ENCODE results near the gene ZDHHC24. TPM values are rescaled to one million over a fixed set of nuclear protein-coding genes. Genes with fewer than 3 reads are reported as not detected.
"Not testable (repeated sequence)": the region's sequence is repeated elsewhere in the genome, so short reads cannot be mapped to it uniquely, and the experiment has no call there.

The ZDHHC24 gene
- total and polyA plus RNA-seq, 4 donors: 6.3 to 13.2 (median 8.0) TPM

GRCh38 chr11:66540598-66540997 lies 5.2 kb downstream of the ZDHHC24 start:
- H3K27ac ChIP-seq (ENCODE audit: low read depth, low read length); H3K27me3 ChIP-seq (ENCODE audit: control insufficient read depth, insufficient read depth, low read length); DNase-seq (ENCODE audit: low read depth in 4 of 6, low spot score in 6 of 6); H3K4me3 ChIP-seq (ENCODE audit: low read depth, low read length); H3K9me3 ChIP-seq (ENCODE audit: control insufficient read depth, insufficient read depth, low read length): not testable (repeated sequence)
- Histone ChIP-seq H3K4me1 (ENCODE audit: control insufficient read depth, insufficient read depth, low read length) (peaks cover 22% of the 10 kb centered on the region), H3K36me3 (ENCODE audit: control insufficient read depth, insufficient read depth, low read length) (peaks cover 69% of the 10 kb centered on the region)
- 92% methylated on average over 3 of the region's 8 CpGs for WGBS (ENCODE audit: insufficient coverage)

GRCh38 chr11:66539870-66540213 lies 6.0 kb downstream of the ZDHHC24 start:
- H3K4me3 ChIP-seq (ENCODE audit: low read depth, low read length): no peak overlapping the region
- no peak overlapping the region for H3K27ac ChIP-seq (ENCODE audit: low read depth, low read length)
- no peaks in the 10 kb centered on the region for H3K27me3 ChIP-seq (ENCODE audit: control insufficient read depth, insufficient read depth, low read length)
- peaks cover 15% of the 10 kb centered on the region for H3K4me1 ChIP-seq (ENCODE audit: control insufficient read depth, insufficient read depth, low read length)
- H3K36me3 ChIP-seq (ENCODE audit: control insufficient read depth, insufficient read depth, low read length): peaks cover 75% of the 10 kb centered on the region
- no peaks in the 10 kb centered on the region for H3K9me3 ChIP-seq (ENCODE audit: control insufficient read depth, insufficient read depth, low read length)
- DNase-seq (ENCODE audit: low read depth in 4 of 6, low spot score in 6 of 6): no peak
- 84% methylated on average over 10 of the region's 10 CpGs for WGBS (ENCODE audit: insufficient coverage)

- H3K4me3 ChIP-seq (ENCODE audit: low read depth, low read length): no peak overlapping the region
- peaks cover 14% of the 10 kb centered on the region for H3K4me1 ChIP-seq (ENCODE audit: control insufficient read depth, insufficient read depth, low read length)
- H3K27ac ChIP-seq (ENCODE audit: low read depth, low read length): no peak overlapping the region
- 70% methylated on average over 11 of the region's 16 CpGs for WGBS (ENCODE audit: insufficient coverage)
- H3K27me3 ChIP-seq (ENCODE audit: control insufficient read depth, insufficient read depth, low read length): no peaks in the 10 kb centered on the region
- H3K36me3 ChIP-seq (ENCODE audit: control insufficient read depth, insufficient read depth, low read length): peaks cover 79% of the 10 kb centered on the region
- no peaks in the 10 kb centered on the region for H3K9me3 ChIP-seq (ENCODE audit: control insufficient read depth, insufficient read depth, low read length)
- no peak for DNase-seq (ENCODE audit: low read depth in 4 of 6, low spot score in 6 of 6)
Measured at GRCh38 chr11:66539170-66539869, 6.5 kb downstream of the ZDHHC24 start.

GRCh38 chr11:66532784-66533183 lies 13.1 kb downstream of the ZDHHC24 start:
- Histone ChIP-seq H3K4me3 (ENCODE audit: low read depth, low read length) (no peak overlapping the region), H3K27me3 (ENCODE audit: control insufficient read depth, insufficient read depth, low read length) (no peaks in the 10 kb centered on the region), H3K36me3 (ENCODE audit: control insufficient read depth, insufficient read depth, low read length) (peaks cover 80% of the 10 kb centered on the region), H3K4me1 (ENCODE audit: control insufficient read depth, insufficient read depth, low read length) (no peaks in the 10 kb centered on the region), H3K9me3 (ENCODE audit: control insufficient read depth, insufficient read depth, low read length) (no peaks in the 10 kb centered on the region), H3K27ac (ENCODE audit: low read depth, low read length) (no peak overlapping the region)
- WGBS (ENCODE audit: insufficient coverage): 90% methylated on average over 2 of the region's 6 CpGs
- DNase-seq (ENCODE audit: low read depth in 4 of 6, low spot score in 6 of 6): no peak

- H3K36me3 ChIP-seq (ENCODE audit: control insufficient read depth, insufficient read depth, low read length): peaks cover 75% of the 10 kb centered on the region
- DNase-seq (ENCODE audit: low read depth in 4 of 6, low spot score in 6 of 6): no peak
- H3K27me3 ChIP-seq (ENCODE audit: control insufficient read depth, insufficient read depth, low read length): no peaks in the 10 kb centered on the region
- WGBS (ENCODE audit: insufficient coverage): 85% methylated on average over 11 of the region's 11 CpGs
- H3K27ac ChIP-seq (ENCODE audit: low read depth, low read length): no peak overlapping the region
- no peaks in the 10 kb centered on the region for H3K4me1 ChIP-seq (ENCODE audit: control insufficient read depth, insufficient read depth, low read length)
- no peak overlapping the region for H3K4me3 ChIP-seq (ENCODE audit: low read depth, low read length)
- H3K9me3 ChIP-seq (ENCODE audit: control insufficient read depth, insufficient read depth, low read length): no peaks in the 10 kb centered on the region
Measured at GRCh38 chr11:66531841-66532240, 14.0 kb downstream of the ZDHHC24 start.

GRCh38 chr11:66530927-66531709 lies 14.7 kb downstream of the ZDHHC24 start:
- Histone ChIP-seq H3K27ac (ENCODE audit: low read depth, low read length) (no peak overlapping the region), H3K27me3 (ENCODE audit: control insufficient read depth, insufficient read depth, low read length) (no peaks in the 10 kb centered on the region), H3K36me3 (ENCODE audit: control insufficient read depth, insufficient read depth, low read length) (peaks cover 74% of the 10 kb centered on the region), H3K4me1 (ENCODE audit: control insufficient read depth, insufficient read depth, low read length) (no peaks in the 10 kb centered on the region), H3K4me3 (ENCODE audit: low read depth, low read length) (no peak overlapping the region), H3K9me3 (ENCODE audit: control insufficient read depth, insufficient read depth, low read length) (no peaks in the 10 kb centered on the region)
- WGBS (ENCODE audit: insufficient coverage): 81% methylated on average over 6 of the region's 10 CpGs
- no peak for DNase-seq (ENCODE audit: low read depth in 4 of 6, low spot score in 6 of 6)

GRCh38 chr11:66529655-66530054 lies 16.2 kb downstream of the ZDHHC24 start:
- Histone ChIP-seq H3K27me3 (ENCODE audit: control insufficient read depth, insufficient read depth, low read length) (no peaks in the 10 kb centered on the region), H3K4me1 (ENCODE audit: control insufficient read depth, insufficient read depth, low read length) (no peaks in the 10 kb centered on the region), H3K9me3 (ENCODE audit: control insufficient read depth, insufficient read depth, low read length) (no peaks in the 10 kb centered on the region), H3K36me3 (ENCODE audit: control insufficient read depth, insufficient read depth, low read length) (peaks cover 63% of the 10 kb centered on the region), H3K27ac (ENCODE audit: low read depth, low read length) (no peak overlapping the region), H3K4me3 (ENCODE audit: low read depth, low read length) (no peak overlapping the region)
- no peak for DNase-seq (ENCODE audit: low read depth in 4 of 6, low spot score in 6 of 6)
- WGBS (ENCODE audit: insufficient coverage): 91% methylated on average over 13 of the region's 13 CpGs

GRCh38 chr11:66529069-66529468 lies 16.8 kb downstream of the ZDHHC24 start:
- H3K27ac ChIP-seq (ENCODE audit: low read depth, low read length): no peak overlapping the region
- H3K9me3 ChIP-seq (ENCODE audit: control insufficient read depth, insufficient read depth, low read length): no peaks in the 10 kb centered on the region
- no peaks in the 10 kb centered on the region for H3K4me1 ChIP-seq (ENCODE audit: control insufficient read depth, insufficient read depth, low read length)
- 72% methylated on average over 8 of the region's 10 CpGs for WGBS (ENCODE audit: insufficient coverage)
- H3K27me3 ChIP-seq (ENCODE audit: control insufficient read depth, insufficient read depth, low read length): no peaks in the 10 kb centered on the region
- peaks cover 63% of the 10 kb centered on the region for H3K36me3 ChIP-seq (ENCODE audit: control insufficient read depth, insufficient read depth, low read length)
- DNase-seq (ENCODE audit: low read depth in 4 of 6, low spot score in 6 of 6): no peak
- H3K4me3 ChIP-seq (ENCODE audit: low read depth, low read length): no peak overlapping the region

GRCh38 chr11:66524304-66525040 lies 21.4 kb downstream of the ZDHHC24 start:
- WGBS (ENCODE audit: insufficient coverage): 87% methylated on average over 7 of the region's 10 CpGs
- Histone ChIP-seq H3K4me3 (ENCODE audit: low read depth, low read length) (no peak overlapping the region), H3K36me3 (ENCODE audit: control insufficient read depth, insufficient read depth, low read length) (peaks cover 65% of the 10 kb centered on the region), H3K4me1 (ENCODE audit: control insufficient read depth, insufficient read depth, low read length) (no peaks in the 10 kb centered on the region), H3K27me3 (ENCODE audit: control insufficient read depth, insufficient read depth, low read length) (no peaks in the 10 kb centered on the region), H3K27ac (ENCODE audit: low read depth, low read length) (no peak overlapping the region), H3K9me3 (ENCODE audit: control insufficient read depth, insufficient read depth, low read length) (no peaks in the 10 kb centered on the region)
- no peak for DNase-seq (ENCODE audit: low read depth in 4 of 6, low spot score in 6 of 6)
